Measurements from ENCODE around the gene MLF2.

The MLF2 gene

GRCh38 chr12:6771509-6772330 lies 18.8 kb upstream of the MLF2 start:
- Histone ChIP-seq H3K9me3 (ENCODE audit: control insufficient read depth, low read length) (no peaks in the 10 kb centered on the region), H3K4me1 (ENCODE audit: control insufficient read depth, insufficient read depth, low read length, poor library complexity, severe bottlenecking) (peaks cover 41% of the 10 kb centered on the region), H3K4me3 (ENCODE audit: insufficient read depth, low read depth, low read length, poor library complexity, severe bottlenecking) (peak overlapping the region; percentile 19), H3K27ac (ENCODE audit: insufficient read depth, low read length, poor library complexity, severe bottlenecking) (no peak overlapping the region), H3K27me3 (replicated peaks; ENCODE audit: control insufficient read depth, insufficient read depth, low read length, poor library complexity, severe bottlenecking) (peaks cover 21% of the 10 kb centered on the region), H3K36me3 (ENCODE audit: control insufficient read depth, insufficient read depth, low read length) (no peaks in the 10 kb centered on the region)
- no peak for DNase-seq

GRCh38 chr12:6771091-6771495 lies 18.2 kb upstream of the MLF2 start:
- Histone ChIP-seq H3K27ac (ENCODE audit: insufficient read depth, low read length, poor library complexity, severe bottlenecking) (no peak overlapping the region), H3K9me3 (ENCODE audit: control insufficient read depth, low read length) (no peaks in the 10 kb centered on the region), H3K36me3 (ENCODE audit: control insufficient read depth, insufficient read depth, low read length) (no peaks in the 10 kb centered on the region), H3K4me3 (ENCODE audit: insufficient read depth, low read depth, low read length, poor library complexity, severe bottlenecking) (no peak overlapping the region), H3K4me1 (ENCODE audit: control insufficient read depth, insufficient read depth, low read length, poor library complexity, severe bottlenecking) (peaks cover 42% of the 10 kb centered on the region), H3K27me3 (replicated peaks; ENCODE audit: control insufficient read depth, insufficient read depth, low read length, poor library complexity, severe bottlenecking) (peaks cover 20% of the 10 kb centered on the region)
- DNase-seq, result no peak

GRCh38 chr12:6770600-6770999 lies 17.7 kb upstream of the MLF2 start:
- no peak for DNase-seq
- Histone ChIP-seq H3K9me3 (ENCODE audit: control insufficient read depth, low read length) (no peaks in the 10 kb centered on the region), H3K27me3 (replicated peaks; ENCODE audit: control insufficient read depth, insufficient read depth, low read length, poor library complexity, severe bottlenecking) (peaks cover 22% of the 10 kb centered on the region), H3K27ac (ENCODE audit: insufficient read depth, low read length, poor library complexity, severe bottlenecking) (no peak overlapping the region), H3K4me1 (ENCODE audit: control insufficient read depth, insufficient read depth, low read length, poor library complexity, severe bottlenecking) (peaks cover 47% of the 10 kb centered on the region), H3K4me3 (ENCODE audit: insufficient read depth, low read depth, low read length, poor library complexity, severe bottlenecking) (no peak overlapping the region), H3K36me3 (ENCODE audit: control insufficient read depth, insufficient read depth, low read length) (no peaks in the 10 kb centered on the region)

GRCh38 chr12:6770094-6770493 lies 17.2 kb upstream of the MLF2 start:
- peaks cover 26% of the 10 kb centered on the region for H3K27me3 ChIP-seq (replicated peaks; ENCODE audit: control insufficient read depth, insufficient read depth, low read length, poor library complexity, severe bottlenecking)
- H3K9me3 ChIP-seq (ENCODE audit: control insufficient read depth, low read length), result no peaks in the 10 kb centered on the region
- no peak overlapping the region for H3K4me3 ChIP-seq (ENCODE audit: insufficient read depth, low read depth, low read length, poor library complexity, severe bottlenecking)
- H3K4me1 ChIP-seq (ENCODE audit: control insufficient read depth, insufficient read depth, low read length, poor library complexity, severe bottlenecking), result peaks cover 49% of the 10 kb centered on the region
- no peak for DNase-seq
- no peaks in the 10 kb centered on the region for H3K36me3 ChIP-seq (ENCODE audit: control insufficient read depth, insufficient read depth, low read length)
- H3K27ac ChIP-seq (ENCODE audit: insufficient read depth, low read length, poor library complexity, severe bottlenecking), result no peak overlapping the region

DNA sequence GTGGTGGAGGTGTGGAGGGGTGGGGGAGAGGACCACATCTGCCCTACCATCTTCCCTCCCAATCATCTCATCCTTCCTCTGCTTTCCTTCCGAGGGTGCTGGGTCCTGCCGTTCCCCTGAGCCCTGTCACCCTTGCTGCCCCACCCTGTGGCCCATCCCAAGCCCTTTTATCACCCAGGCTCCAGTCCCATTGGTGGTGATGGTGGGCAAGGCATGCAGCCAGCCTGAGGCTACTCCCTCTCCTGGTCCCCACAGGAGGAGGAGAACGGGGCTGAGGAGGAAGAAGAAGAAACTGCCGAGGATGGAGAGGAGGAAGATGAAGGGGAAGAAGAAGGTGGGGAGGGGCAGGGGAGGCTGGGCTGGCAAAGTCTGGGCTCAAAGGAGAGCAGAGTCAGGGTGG lies 16.7 kb upstream of the MLF2 start:
- peaks cover 28% of the 10 kb centered on the region for H3K27me3 ChIP-seq (replicated peaks; ENCODE audit: control insufficient read depth, insufficient read depth, low read length, poor library complexity, severe bottlenecking)
- no peak overlapping the region for H3K27ac ChIP-seq (ENCODE audit: insufficient read depth, low read length, poor library complexity, severe bottlenecking)
- DNase-seq, result no peak
- H3K4me1 ChIP-seq (ENCODE audit: control insufficient read depth, insufficient read depth, low read length, poor library complexity, severe bottlenecking), result peaks cover 49% of the 10 kb centered on the region
- no peak overlapping the region for H3K4me3 ChIP-seq (ENCODE audit: insufficient read depth, low read depth, low read length, poor library complexity, severe bottlenecking)
- H3K36me3 ChIP-seq (ENCODE audit: control insufficient read depth, insufficient read depth, low read length), result no peaks in the 10 kb centered on the region
- no peaks in the 10 kb centered on the region for H3K9me3 ChIP-seq (ENCODE audit: control insufficient read depth, low read length)

- DNase-seq, result no peak
- no peaks in the 10 kb centered on the region for H3K36me3 ChIP-seq (ENCODE audit: control insufficient read depth, insufficient read depth, low read length)
- peaks cover 43% of the 10 kb centered on the region for H3K4me1 ChIP-seq (ENCODE audit: control insufficient read depth, insufficient read depth, low read length, poor library complexity, severe bottlenecking)
- H3K27me3 ChIP-seq (replicated peaks; ENCODE audit: control insufficient read depth, insufficient read depth, low read length, poor library complexity, severe bottlenecking), result peaks cover 25% of the 10 kb centered on the region
- no peaks in the 10 kb centered on the region for H3K9me3 ChIP-seq (ENCODE audit: control insufficient read depth, low read length)
- H3K27ac ChIP-seq (ENCODE audit: insufficient read depth, low read length, poor library complexity, severe bottlenecking), result no peak overlapping the region
- H3K4me3 ChIP-seq (ENCODE audit: insufficient read depth, low read depth, low read length, poor library complexity, severe bottlenecking), result no peak overlapping the region
Measured at GRCh38 chr12:6768990-6769389, 16.0 kb upstream of the MLF2 start.

GRCh38 chr12:6768437-6768914 lies 15.5 kb upstream of the MLF2 start:
- Histone ChIP-seq H3K27ac (ENCODE audit: insufficient read depth, low read length, poor library complexity, severe bottlenecking) (no peak overlapping the region), H3K36me3 (ENCODE audit: control insufficient read depth, insufficient read depth, low read length) (no peaks in the 10 kb centered on the region), H3K9me3 (ENCODE audit: control insufficient read depth, low read length) (no peaks in the 10 kb centered on the region), H3K4me3 (ENCODE audit: insufficient read depth, low read depth, low read length, poor library complexity, severe bottlenecking) (no peak overlapping the region), H3K27me3 (replicated peaks; ENCODE audit: control insufficient read depth, insufficient read depth, low read length, poor library complexity, severe bottlenecking) (peaks cover 20% of the 10 kb centered on the region), H3K4me1 (ENCODE audit: control insufficient read depth, insufficient read depth, low read length, poor library complexity, severe bottlenecking) (peaks cover 38% of the 10 kb centered on the region)
- no peak for DNase-seq

DNA sequence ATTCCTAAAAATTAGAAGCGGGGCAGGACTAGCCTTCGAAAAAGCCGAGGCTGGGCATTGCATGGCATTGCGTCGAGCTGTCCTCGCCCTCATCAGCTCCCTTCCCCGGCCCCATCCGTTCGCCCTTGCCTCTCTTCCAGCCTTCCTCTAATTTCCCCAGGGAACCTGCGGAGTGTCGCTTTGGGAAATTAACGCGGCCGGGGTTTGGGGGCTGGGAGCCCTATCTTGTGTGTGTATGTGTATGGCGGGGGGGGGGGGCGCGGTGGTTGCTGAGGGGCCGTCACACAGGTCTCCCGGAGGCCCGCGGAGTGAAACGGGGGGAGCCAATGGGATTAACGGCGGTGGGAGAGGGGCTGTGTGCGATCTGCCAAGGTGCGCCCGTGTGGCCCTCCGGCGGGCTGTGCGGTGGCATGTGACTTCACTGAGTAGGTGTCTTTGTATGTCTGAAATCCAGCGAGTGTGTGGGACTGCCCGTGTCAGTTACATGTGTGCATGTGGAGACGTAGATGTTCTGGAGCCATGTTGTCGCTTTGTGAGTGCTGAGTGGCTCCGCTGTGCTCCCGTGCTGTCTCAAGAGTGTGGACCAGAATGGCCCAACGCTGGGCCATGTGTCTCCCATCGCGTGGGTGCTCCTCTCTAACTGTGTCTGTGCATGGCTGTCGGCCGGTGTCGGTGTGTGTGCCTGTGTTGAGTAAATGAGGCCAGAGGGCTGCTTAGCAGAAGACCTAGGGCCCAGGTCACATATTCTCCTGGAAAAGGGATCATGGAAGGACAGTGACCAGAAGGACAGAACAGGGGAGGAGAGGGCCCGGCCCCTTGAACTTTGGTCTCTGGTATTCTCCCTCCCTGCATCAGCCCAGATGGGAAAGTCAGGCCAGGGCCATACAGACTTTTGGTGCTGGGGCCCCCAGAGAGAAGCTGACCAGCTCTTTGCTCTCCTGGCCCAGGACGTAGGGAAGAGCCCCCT lies 14.7 kb upstream of the MLF2 start:
- H3K9me3 ChIP-seq (ENCODE audit: control insufficient read depth, low read length), result no peaks in the 10 kb centered on the region
- peak overlapping the region; percentile 31 for H3K4me3 ChIP-seq (ENCODE audit: insufficient read depth, low read depth, low read length, poor library complexity, severe bottlenecking)
- no peaks in the 10 kb centered on the region for H3K36me3 ChIP-seq (ENCODE audit: control insufficient read depth, insufficient read depth, low read length)
- no peak for DNase-seq
- H3K4me1 ChIP-seq (ENCODE audit: control insufficient read depth, insufficient read depth, low read length, poor library complexity, severe bottlenecking), result peaks cover 30% of the 10 kb centered on the region
- H3K27me3 ChIP-seq (replicated peaks; ENCODE audit: control insufficient read depth, insufficient read depth, low read length, poor library complexity, severe bottlenecking), result peaks cover 12% of the 10 kb centered on the region
- no peak overlapping the region for H3K27ac ChIP-seq (ENCODE audit: insufficient read depth, low read length, poor library complexity, severe bottlenecking)

DNA sequence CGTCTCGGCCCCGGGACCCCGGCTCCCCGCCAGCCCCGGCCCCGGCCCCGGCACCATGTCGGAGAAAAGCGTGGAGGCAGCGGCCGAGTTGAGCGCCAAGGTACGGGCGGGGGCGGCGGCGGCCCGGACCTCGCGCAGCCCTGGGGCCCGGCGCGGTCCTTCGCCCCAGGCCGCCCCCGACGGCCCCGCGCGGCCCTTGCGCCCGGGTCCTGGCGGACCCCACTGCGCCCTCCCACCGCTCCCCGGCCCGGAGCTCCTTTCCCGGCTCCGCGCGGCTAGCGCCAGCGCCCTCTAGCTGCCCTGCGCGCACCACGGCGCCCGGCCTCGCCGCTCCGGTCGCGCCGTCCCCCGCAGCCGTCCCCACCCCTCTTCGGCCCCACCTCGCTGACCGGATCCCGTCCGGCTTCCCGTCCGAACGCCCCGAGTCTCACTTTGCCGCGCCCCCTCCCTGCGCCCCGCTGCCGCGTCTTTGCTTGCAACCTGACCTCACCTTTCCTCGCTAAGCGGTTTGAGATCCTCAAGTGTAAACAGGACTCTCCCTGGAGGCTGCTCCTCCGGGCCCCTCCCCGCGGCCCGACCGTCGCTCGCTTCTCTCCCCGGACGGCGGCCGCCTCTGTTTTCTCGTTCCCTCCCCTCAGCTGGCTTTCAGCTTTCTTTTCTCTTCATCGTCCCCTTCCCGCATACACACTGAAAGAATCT lies 13.9 kb upstream of the MLF2 start:
- Histone ChIP-seq H3K27ac (ENCODE audit: insufficient read depth, low read length, poor library complexity, severe bottlenecking) (no peak overlapping the region), H3K4me1 (ENCODE audit: control insufficient read depth, insufficient read depth, low read length, poor library complexity, severe bottlenecking) (peaks cover 24% of the 10 kb centered on the region), H3K36me3 (ENCODE audit: control insufficient read depth, insufficient read depth, low read length) (no peaks in the 10 kb centered on the region), H3K9me3 (ENCODE audit: control insufficient read depth, low read length) (no peaks in the 10 kb centered on the region), H3K27me3 (replicated peaks; ENCODE audit: control insufficient read depth, insufficient read depth, low read length, poor library complexity, severe bottlenecking) (peaks cover 12% of the 10 kb centered on the region), H3K4me3 (ENCODE audit: insufficient read depth, low read depth, low read length, poor library complexity, severe bottlenecking) (peak overlapping the region; percentile 31)
- peak in 2 of 3 donors; percentile 30 to 32 for DNase-seq
